Activated CD8-positive, alpha-beta memory T cell treated with anti-CD3 and anti-CD28 coated beads for 4 hours (primary cell): ENCODE results near the gene MAP7.

Source experiments
- DNase-seq, 2 donors: peaks; one replicate each; pipeline ENCODE4 v3.0.0-alpha.2; 2020; ENCODE audit warnings: low read depth in 2 of 2

MAP7 gene

GRCh38 chr6:136564180-136564579 is 14.0 kb upstream of the MAP7 start:
- DNase-seq, result no peak

- no peak for DNase-seq
Observed at GRCh38 chr6:136563386-136564152, 13.3 kb upstream of the MAP7 start.

GRCh38 chr6:136562211-136562610 is 12.0 kb upstream of the MAP7 start:
- no peak for DNase-seq

GRCh38 chr6:136553166-136553787 is 3.1 kb upstream of the MAP7 start:
- no peak for DNase-seq

- DNase-seq, result no peak
Observed at GRCh38 chr6:136552054-136552453, 1.8 kb upstream of the MAP7 start.

- no peak for DNase-seq
Observed at GRCh38 chr6:136551103-136551502, 881 bp upstream of the MAP7 start.

GRCh38 chr6:136550045-136550329 is 235 bp downstream of the MAP7 start:
- no peak for DNase-seq

- no peak for DNase-seq
Observed at GRCh38 chr6:136549300-136550044, 750 bp downstream of the MAP7 start.

GRCh38 chr6:136548582-136549299 is 1.5 kb downstream of the MAP7 start:
- no peak for DNase-seq

GRCh38 chr6:136547871-136548270 is 2.4 kb downstream of the MAP7 start:
- DNase-seq, result no peak

- no peak for DNase-seq
Observed at GRCh38 chr6:136547336-136547735, 2.9 kb downstream of the MAP7 start.

GRCh38 chr6:136546331-136546730 is 3.9 kb downstream of the MAP7 start:
- DNase-seq, result no peak

GRCh38 chr6:136544326-136544725 is 5.9 kb downstream of the MAP7 start:
- DNase-seq, result no peak

GRCh38 chr6:136541395-136541794 is 8.8 kb downstream of the MAP7 start:
- DNase-seq, result no peak

GRCh38 chr6:136539967-136540652 is 10.1 kb downstream of the MAP7 start:
- DNase-seq, result no peak

GRCh38 chr6:136538836-136539235 is 11.4 kb downstream of the MAP7 start:
- no peak for DNase-seq

- no peak for DNase-seq
Observed at GRCh38 chr6:136535880-136536650, 14.2 kb downstream of the MAP7 start.

- no peak for DNase-seq
Observed at GRCh38 chr6:136535017-136535765, 15.0 kb downstream of the MAP7 start.

- DNase-seq, result no peak
Observed at GRCh38 chr6:136534268-136534667, 16.0 kb downstream of the MAP7 start.

- DNase-seq, result no peak
Observed at GRCh38 chr6:136533487-136533886, 16.7 kb downstream of the MAP7 start.
